ENCODE results near the gene CLECL1. TPM values are rescaled to one million over a fixed set of nuclear protein-coding genes. Genes with fewer than 3 reads are reported as not detected.
"Not testable (repeated sequence)": the region's sequence is repeated elsewhere in the genome, so short reads cannot be mapped to it uniquely, and the experiment has no call there.

CLECL1 gene
- total and polyA plus RNA-seq, 10 donors, result 6.3 to 103 (median 14.5) TPM

DNA sequence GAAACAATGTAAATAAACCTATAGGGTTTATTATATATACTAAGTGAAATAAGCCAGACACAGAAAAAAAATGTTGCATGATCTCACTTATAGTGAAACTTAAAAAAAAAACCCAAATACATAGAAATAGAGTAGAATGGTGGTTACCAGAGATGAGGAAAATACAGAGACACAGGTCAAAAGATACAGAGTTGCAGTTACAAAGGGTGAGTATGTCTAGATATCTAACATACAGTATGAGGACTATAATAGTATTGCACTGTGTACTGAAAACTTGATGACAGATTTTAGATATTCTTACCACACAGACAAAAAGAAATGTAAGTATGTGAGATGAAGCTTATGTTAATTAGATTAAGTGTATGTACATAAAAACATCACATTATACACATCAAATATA lies 35.3 kb downstream of the CLECL1 start:
- Histone ChIP-seq H3K27ac (no peak overlapping the region), H3K4me1 (peaks cover 9 to 67% (median 36%) of the 10 kb centered on the region in 6 donors), H3K9me3 (peaks cover 0 to 32% (median 11%) of the 10 kb centered on the region in 8 donors), H3K4me3 (no peak overlapping the region), H3K36me3 (peaks cover 0 to 48% (median 20%) of the 10 kb centered on the region in 6 donors), H3K27me3 (replicated peaks in 1 of 7) (no peaks in the 10 kb centered on the region)
- TF ChIP-seq POLR2A (IDR thresholded peaks at IDR 0.05), result no peak
- no peak for TF ChIP-seq POLR2AphosphoS5 (IDR thresholded peaks at IDR 0.05)
- TF ChIP-seq, protein P1, sequence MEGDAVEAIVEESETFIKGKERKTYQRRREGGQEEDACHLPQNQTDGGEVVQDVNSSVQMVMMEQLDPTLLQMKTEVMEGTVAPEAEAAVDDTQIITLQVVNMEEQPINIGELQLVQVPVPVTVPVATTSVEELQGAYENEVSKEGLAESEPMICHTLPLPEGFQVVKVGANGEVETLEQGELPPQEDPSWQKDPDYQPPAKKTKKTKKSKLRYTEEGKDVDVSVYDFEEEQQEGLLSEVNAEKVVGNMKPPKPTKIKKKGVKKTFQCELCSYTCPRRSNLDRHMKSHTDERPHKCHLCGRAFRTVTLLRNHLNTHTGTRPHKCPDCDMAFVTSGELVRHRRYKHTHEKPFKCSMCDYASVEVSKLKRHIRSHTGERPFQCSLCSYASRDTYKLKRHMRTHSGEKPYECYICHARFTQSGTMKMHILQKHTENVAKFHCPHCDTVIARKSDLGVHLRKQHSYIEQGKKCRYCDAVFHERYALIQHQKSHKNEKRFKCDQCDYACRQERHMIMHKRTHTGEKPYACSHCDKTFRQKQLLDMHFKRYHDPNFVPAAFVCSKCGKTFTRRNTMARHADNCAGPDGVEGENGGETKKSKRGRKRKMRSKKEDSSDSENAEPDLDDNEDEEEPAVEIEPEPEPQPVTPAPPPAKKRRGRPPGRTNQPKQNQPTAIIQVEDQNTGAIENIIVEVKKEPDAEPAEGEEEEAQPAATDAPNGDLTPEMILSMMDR (IDR thresholded peaks at IDR 0.05 in 8 of 11, conservative IDR thresholded peaks at IDR 0.05 in 3 of 11), result no peak
- intact Hi-C loops (cut with DNase I; ENCODE audit: low total_unique reads), result no loop called here
- no peak for DNase-seq

- DNase-seq; intact Hi-C loops (cut with DNase I; ENCODE audit: low total_unique reads); H3K27me3 ChIP-seq (replicated peaks in 1 of 7); H3K27ac ChIP-seq; H3K4me3 ChIP-seq: not testable (repeated sequence)
- Histone ChIP-seq H3K36me3 (peaks cover 0 to 68% (median 28%) of the 10 kb centered on the region in 6 donors), H3K4me1 (peaks cover 0 to 47% (median 23%) of the 10 kb centered on the region in 6 donors), H3K9me3 (peaks cover 0 to 32% (median 11%) of the 10 kb centered on the region in 8 donors)
- WGBS, 5 donors, result 88 to 99% (median 93%) methylated on average over 3 of the region's 3 CpGs
Measured at GRCh38 chr12:9695661-9696060, 37.2 kb downstream of the CLECL1 start.

DNA sequence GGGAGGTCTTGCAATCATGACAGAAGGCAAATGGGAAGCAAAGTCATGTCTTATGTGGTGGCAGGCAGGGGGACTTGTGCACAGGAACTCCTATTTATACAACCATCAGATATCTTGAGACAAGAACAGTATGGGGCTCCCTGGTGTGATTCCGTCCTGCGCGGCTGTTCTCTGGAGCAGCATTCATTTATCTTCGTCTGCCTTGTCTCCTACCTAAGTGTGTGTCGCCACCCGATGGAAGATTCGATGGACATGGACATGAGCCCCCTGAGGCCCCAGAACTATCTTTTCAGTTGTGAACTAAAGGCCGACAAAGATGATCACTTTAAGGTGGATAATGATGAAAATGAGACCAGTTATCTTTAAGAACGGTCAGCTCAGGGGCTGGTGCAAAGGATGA lies 37.7 kb downstream of the CLECL1 start:
- DNase-seq; H3K4me3 ChIP-seq; H3K27me3 ChIP-seq (replicated peaks in 1 of 7); intact Hi-C loops (cut with DNase I; ENCODE audit: low total_unique reads): not testable (repeated sequence)
- WGBS, 5 donors, result 90 to 98% (median 95%) methylated on average over 9 of the region's 9 CpGs
- peaks cover 0 to 32% (median 12%) of the 10 kb centered on the region in 8 donors for H3K9me3 ChIP-seq
- peaks cover 0 to 73% (median 31%) of the 10 kb centered on the region in 6 donors for H3K36me3 ChIP-seq
- peaks cover 0 to 42% (median 19%) of the 10 kb centered on the region in 6 donors for H3K4me1 ChIP-seq
- H3K27ac ChIP-seq, result peak overlapping the region in 1 of 8 donors; percentile 27

GRCh38 chr12:9694241-9694640 lies 38.7 kb downstream of the CLECL1 start:
- DNase-seq, result no peak
- Histone ChIP-seq H3K4me3 (no peak overlapping the region), H3K27me3 (replicated peaks in 1 of 7) (no peaks in the 10 kb centered on the region), H3K27ac (peak overlapping the region in 3 of 8 donors; percentile 5 to 27 (median 24)), H3K36me3 (peaks cover 5 to 82% (median 39%) of the 10 kb centered on the region in 6 donors), H3K9me3 (peaks cover 0 to 41% (median 19%) of the 10 kb centered on the region in 8 donors), H3K4me1 (peaks cover 0 to 33% (median 10%) of the 10 kb centered on the region in 6 donors)
- TF ChIP-seq POLR2AphosphoS5 (IDR thresholded peaks at IDR 0.05), result no peak
- TF ChIP-seq, protein P1 (IDR thresholded peaks at IDR 0.05 in 8 of 11, conservative IDR thresholded peaks at IDR 0.05 in 3 of 11), result no peak
- TF ChIP-seq POLR2A (IDR thresholded peaks at IDR 0.05), result no peak
- intact Hi-C loops (cut with DNase I; ENCODE audit: low total_unique reads), result no loop called here
- 37 to 63% (median 47%) methylated on average over 1 of the region's 1 CpG for WGBS, 5 donors

DNA sequence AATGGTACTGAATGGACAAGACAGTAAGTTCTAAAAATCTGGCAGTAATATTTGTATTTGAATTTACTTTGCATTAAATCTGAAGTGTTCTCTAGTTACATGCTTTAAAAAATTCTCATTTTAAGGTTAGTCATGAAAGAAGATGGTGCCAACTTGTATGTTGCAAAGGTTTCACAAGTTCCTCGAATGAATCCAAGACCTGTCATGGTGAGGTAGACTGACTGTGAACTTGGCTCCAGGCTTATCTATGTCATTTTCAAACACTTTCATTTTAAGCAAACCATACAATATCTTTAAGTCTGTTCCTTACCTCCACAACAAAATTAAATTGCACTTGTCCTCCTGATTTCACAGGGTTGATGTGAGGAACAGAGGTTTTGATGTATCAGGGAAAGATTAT lies 40.0 kb downstream of the CLECL1 start:
- peaks cover 11 to 95% (median 51%) of the 10 kb centered on the region in 6 donors for H3K36me3 ChIP-seq
- 71 to 95% (median 81%) methylated on average over 1 of the region's 1 CpG for WGBS, 5 donors

More for the DNA sequence above, 40.0 kb downstream of the CLECL1 start:
- Histone ChIP-seq H3K27ac (peak overlapping the region in 3 of 8 donors; percentile 1 to 27 (median 5)), H3K4me1 (peaks cover 0 to 21% (median 5%) of the 10 kb centered on the region in 6 donors), H3K9me3 (peaks cover 0 to 40% (median 20%) of the 10 kb centered on the region in 8 donors), H3K4me3 (no peak overlapping the region), H3K27me3 (replicated peaks in 1 of 7) (no peaks in the 10 kb centered on the region)
- no peak for DNase-seq
- intact Hi-C loops (cut with DNase I; ENCODE audit: low total_unique reads), result no loop called here
- TF ChIP-seq, protein P1 (IDR thresholded peaks at IDR 0.05 in 8 of 11, conservative IDR thresholded peaks at IDR 0.05 in 3 of 11), result no peak
- TF ChIP-seq POLR2AphosphoS5 (IDR thresholded peaks at IDR 0.05) (no peak), POLR2A (IDR thresholded peaks at IDR 0.05) (no peak)
